ENCODE data around the gene TNNC2. TPM values are rescaled to one million over a fixed set of nuclear protein-coding genes. Genes with fewer than 3 reads are reported as not detected.

The TNNC2 gene
- total and polyA plus RNA-seq, 2 of the 8 experiments (the other 6 are each of a cell fraction or from before 2014, with no cell fraction given): 5.7 to 7.6 TPM

- TF ChIP-seq, protein P1, sequence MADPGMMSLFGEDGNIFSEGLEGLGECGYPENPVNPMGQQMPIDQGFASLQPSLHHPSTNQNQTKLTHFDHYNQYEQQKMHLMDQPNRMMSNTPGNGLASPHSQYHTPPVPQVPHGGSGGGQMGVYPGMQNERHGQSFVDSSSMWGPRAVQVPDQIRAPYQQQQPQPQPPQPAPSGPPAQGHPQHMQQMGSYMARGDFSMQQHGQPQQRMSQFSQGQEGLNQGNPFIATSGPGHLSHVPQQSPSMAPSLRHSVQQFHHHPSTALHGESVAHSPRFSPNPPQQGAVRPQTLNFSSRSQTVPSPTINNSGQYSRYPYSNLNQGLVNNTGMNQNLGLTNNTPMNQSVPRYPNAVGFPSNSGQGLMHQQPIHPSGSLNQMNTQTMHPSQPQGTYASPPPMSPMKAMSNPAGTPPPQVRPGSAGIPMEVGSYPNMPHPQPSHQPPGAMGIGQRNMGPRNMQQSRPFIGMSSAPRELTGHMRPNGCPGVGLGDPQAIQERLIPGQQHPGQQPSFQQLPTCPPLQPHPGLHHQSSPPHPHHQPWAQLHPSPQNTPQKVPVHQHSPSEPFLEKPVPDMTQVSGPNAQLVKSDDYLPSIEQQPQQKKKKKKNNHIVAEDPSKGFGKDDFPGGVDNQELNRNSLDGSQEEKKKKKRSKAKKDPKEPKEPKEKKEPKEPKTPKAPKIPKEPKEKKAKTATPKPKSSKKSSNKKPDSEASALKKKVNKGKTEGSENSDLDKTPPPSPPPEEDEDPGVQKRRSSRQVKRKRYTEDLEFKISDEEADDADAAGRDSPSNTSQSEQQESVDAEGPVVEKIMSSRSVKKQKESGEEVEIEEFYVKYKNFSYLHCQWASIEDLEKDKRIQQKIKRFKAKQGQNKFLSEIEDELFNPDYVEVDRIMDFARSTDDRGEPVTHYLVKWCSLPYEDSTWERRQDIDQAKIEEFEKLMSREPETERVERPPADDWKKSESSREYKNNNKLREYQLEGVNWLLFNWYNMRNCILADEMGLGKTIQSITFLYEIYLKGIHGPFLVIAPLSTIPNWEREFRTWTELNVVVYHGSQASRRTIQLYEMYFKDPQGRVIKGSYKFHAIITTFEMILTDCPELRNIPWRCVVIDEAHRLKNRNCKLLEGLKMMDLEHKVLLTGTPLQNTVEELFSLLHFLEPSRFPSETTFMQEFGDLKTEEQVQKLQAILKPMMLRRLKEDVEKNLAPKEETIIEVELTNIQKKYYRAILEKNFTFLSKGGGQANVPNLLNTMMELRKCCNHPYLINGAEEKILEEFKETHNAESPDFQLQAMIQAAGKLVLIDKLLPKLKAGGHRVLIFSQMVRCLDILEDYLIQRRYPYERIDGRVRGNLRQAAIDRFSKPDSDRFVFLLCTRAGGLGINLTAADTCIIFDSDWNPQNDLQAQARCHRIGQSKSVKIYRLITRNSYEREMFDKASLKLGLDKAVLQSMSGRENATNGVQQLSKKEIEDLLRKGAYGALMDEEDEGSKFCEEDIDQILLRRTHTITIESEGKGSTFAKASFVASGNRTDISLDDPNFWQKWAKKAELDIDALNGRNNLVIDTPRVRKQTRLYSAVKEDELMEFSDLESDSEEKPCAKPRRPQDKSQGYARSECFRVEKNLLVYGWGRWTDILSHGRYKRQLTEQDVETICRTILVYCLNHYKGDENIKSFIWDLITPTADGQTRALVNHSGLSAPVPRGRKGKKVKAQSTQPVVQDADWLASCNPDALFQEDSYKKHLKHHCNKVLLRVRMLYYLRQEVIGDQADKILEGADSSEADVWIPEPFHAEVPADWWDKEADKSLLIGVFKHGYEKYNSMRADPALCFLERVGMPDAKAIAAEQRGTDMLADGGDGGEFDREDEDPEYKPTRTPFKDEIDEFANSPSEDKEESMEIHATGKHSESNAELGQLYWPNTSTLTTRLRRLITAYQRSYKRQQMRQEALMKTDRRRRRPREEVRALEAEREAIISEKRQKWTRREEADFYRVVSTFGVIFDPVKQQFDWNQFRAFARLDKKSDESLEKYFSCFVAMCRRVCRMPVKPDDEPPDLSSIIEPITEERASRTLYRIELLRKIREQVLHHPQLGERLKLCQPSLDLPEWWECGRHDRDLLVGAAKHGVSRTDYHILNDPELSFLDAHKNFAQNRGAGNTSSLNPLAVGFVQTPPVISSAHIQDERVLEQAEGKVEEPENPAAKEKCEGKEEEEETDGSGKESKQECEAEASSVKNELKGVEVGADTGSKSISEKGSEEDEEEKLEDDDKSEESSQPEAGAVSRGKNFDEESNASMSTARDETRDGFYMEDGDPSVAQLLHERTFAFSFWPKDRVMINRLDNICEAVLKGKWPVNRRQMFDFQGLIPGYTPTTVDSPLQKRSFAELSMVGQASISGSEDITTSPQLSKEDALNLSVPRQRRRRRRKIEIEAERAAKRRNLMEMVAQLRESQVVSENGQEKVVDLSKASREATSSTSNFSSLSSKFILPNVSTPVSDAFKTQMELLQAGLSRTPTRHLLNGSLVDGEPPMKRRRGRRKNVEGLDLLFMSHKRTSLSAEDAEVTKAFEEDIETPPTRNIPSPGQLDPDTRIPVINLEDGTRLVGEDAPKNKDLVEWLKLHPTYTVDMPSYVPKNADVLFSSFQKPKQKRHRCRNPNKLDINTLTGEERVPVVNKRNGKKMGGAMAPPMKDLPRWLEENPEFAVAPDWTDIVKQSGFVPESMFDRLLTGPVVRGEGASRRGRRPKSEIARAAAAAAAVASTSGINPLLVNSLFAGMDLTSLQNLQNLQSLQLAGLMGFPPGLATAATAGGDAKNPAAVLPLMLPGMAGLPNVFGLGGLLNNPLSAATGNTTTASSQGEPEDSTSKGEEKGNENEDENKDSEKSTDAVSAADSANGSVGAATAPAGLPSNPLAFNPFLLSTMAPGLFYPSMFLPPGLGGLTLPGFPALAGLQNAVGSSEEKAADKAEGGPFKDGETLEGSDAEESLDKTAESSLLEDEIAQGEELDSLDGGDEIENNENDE (IDR thresholded peaks at IDR 0.05; ENCODE audit: insufficient replicate concordance, low read length): no peak
- TF ChIP-seq TAF1 (IDR thresholded peaks at IDR 0.05; ENCODE audit: low read depth, low read length) (no peak), POU5F1 (IDR thresholded peaks at IDR 0.05; ENCODE audit: low read depth, low read length) (no peak), NRF1 (IDR thresholded peaks at IDR 0.05; ENCODE audit: low read depth, low read length) (no peak), SP4 (IDR thresholded peaks at IDR 0.05; ENCODE audit: low read length) (no peak), TEAD4 (IDR thresholded peaks at IDR 0.05; ENCODE audit: low read depth, low read length) (no peak), CHD1 (IDR thresholded peaks at IDR 0.05; ENCODE audit: low read depth, low read length) (no peak), HDAC6 (IDR thresholded peaks at IDR 0.05; ENCODE audit: low read depth, low read length) (no peak)
These were observed 25.3 kb downstream of the TNNC2 start (continued) for GRCh38 chr20:45801851-45802250.

Measured in H1 (cell line).